ENCODE measurements around the gene HMGN4. TPM values are rescaled to one million over a fixed set of nuclear protein-coding genes. Genes with fewer than 3 reads are reported as not detected.

HMGN4 gene
- total RNA-seq, 1 donor from 2014 or later: 20.6 TPM

- no peaks in the 10 kb centered on the region for H3K9me3 ChIP-seq
- H3K4me3 ChIP-seq: no peak overlapping the region
- H3K27ac ChIP-seq: peak overlapping the region; percentile 56 to 75
- intact Hi-C loops (cut with DNase I): loop anchor here (10.0 kb wide), 2 partner anchors 527 to 923 kb away; partner anchors contain the start of gene ZNF184
- peaks cover 0 to 4% of the 10 kb centered on the region in 2 donors for H3K4me1 ChIP-seq
- DNase-seq (ENCODE audit: low spot score in 2 of 2): no peak
- H3K36me3 ChIP-seq: no peaks in the 10 kb centered on the region
- TF ChIP-seq CTCF (IDR thresholded peaks at IDR 0.05): no peak
- H3K27me3 ChIP-seq: no peaks in the 10 kb centered on the region
These were observed 14.0 kb downstream of the HMGN4 start for GRCh38 chr6:26552205-26552604.

GRCh38 chr6:26552640-26553188 is 14.5 kb downstream of the HMGN4 start:
- H3K4me3 ChIP-seq: peak overlapping the region; percentile 31 to 59
- no peak for TF ChIP-seq CTCF (IDR thresholded peaks at IDR 0.05)
- H3K27me3 ChIP-seq: no peaks in the 10 kb centered on the region
- no peaks in the 10 kb centered on the region for H3K36me3 ChIP-seq
- peak overlapping the region; percentile 56 to 75 for H3K27ac ChIP-seq
- peaks cover 0 to 4% of the 10 kb centered on the region in 2 donors for H3K4me1 ChIP-seq
- no peaks in the 10 kb centered on the region for H3K9me3 ChIP-seq
- intact Hi-C loops (cut with DNase I): loop anchor here (1.0 to 10.0 kb wide), 3 partner anchors 14 to 922 kb away; partner anchors contain the start of genes HMGN4 and ZNF184
- DNase-seq (ENCODE audit: low spot score in 2 of 2): no peak

GRCh38 chr6:26553264-26553634 is 15.1 kb downstream of the HMGN4 start:
- peak in 1 of 2 donors; percentile 83 for DNase-seq (ENCODE audit: low spot score in 2 of 2)
- Histone ChIP-seq H3K9me3 (no peaks in the 10 kb centered on the region), H3K4me3 (peak overlapping the region; percentile 31 to 59), H3K36me3 (no peaks in the 10 kb centered on the region), H3K27ac (peak overlapping the region; percentile 56 to 75), H3K4me1 (peaks cover 0 to 4% of the 10 kb centered on the region in 2 donors), H3K27me3 (no peaks in the 10 kb centered on the region)
- TF ChIP-seq CTCF (IDR thresholded peaks at IDR 0.05): no peak
- intact Hi-C loops (cut with DNase I): loop anchor here (1.0 to 10.0 kb wide), 3 partner anchors 15 to 922 kb away; partner anchors contain the start of genes HMGN4 and ZNF184

- Histone ChIP-seq H3K27me3 (no peaks in the 10 kb centered on the region), H3K4me3 (peak overlapping the region; percentile 31 to 59), H3K36me3 (no peaks in the 10 kb centered on the region), H3K9me3 (no peaks in the 10 kb centered on the region), H3K27ac (peak overlapping the region; percentile 70 to 75), H3K4me1 (peaks cover 0 to 4% of the 10 kb centered on the region in 2 donors)
- intact Hi-C loops (cut with DNase I): loop anchor here (1.0 to 10.0 kb wide), 5 partner anchors 14 to 921 kb away; partner anchors contain the start of genes HMGN4 and ZNF184
- TF ChIP-seq CTCF (IDR thresholded peaks at IDR 0.05): no peak
- peak; percentile 57 to 93 for DNase-seq (ENCODE audit: low spot score in 2 of 2)
These were observed 15.7 kb downstream of the HMGN4 start for GRCh38 chr6:26553635-26554446.

- H3K9me3 ChIP-seq: no peaks in the 10 kb centered on the region
- intact Hi-C loops (cut with DNase I): loop anchor here (1.0 to 10.0 kb wide), 4 partner anchors 14 to 920 kb away; partner anchors contain the start of gene ZNF184
- peak overlapping the region; percentile 70 to 75 for H3K27ac ChIP-seq
- H3K27me3 ChIP-seq: no peaks in the 10 kb centered on the region
- H3K4me1 ChIP-seq: peaks cover 0 to 4% of the 10 kb centered on the region in 2 donors
- peak overlapping the region; percentile 31 to 59 for H3K4me3 ChIP-seq
- no peak for TF ChIP-seq CTCF (IDR thresholded peaks at IDR 0.05)
- no peak for DNase-seq (ENCODE audit: low spot score in 2 of 2)
- no peaks in the 10 kb centered on the region for H3K36me3 ChIP-seq
These were observed 16.2 kb downstream of the HMGN4 start for GRCh38 chr6:26554447-26554696.

Measured in ascending aorta (tissue), 2 donors.